SKM-1 treated with dmso at 0.1 percent for 144 hours (cell line): ENCODE results near the gene AJAP1.

Experiments
- DNase-seq: peaks from one replicate; lab custom pipeline; 2025; ENCODE audit not compliant: unreplicated experiment; lab: John Stamatoyannopoulos, UW

AJAP1 gene

GRCh38 chr1:4728319-4729089 lies 74.1 kb downstream of the AJAP1 start:
- DNase-seq = no peak

DNA sequence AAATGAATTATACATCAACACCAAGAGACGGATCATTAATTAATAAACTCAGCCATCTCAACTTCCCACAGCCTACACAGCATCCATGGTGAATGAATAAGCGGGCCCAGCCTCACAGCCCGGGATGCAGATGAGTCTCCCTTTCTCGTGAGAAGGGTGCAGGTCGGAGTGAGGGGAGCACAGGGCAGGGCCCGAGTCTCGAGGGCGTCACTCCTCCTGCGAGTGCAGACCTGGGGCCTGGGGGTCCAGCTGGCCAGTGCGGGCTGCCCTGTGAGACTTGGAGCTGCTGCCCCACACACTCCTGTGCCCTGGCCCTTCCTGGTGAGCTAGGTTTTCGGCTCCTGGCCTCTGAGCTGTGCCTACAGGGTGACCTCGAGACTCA lies 74.7 kb downstream of the AJAP1 start:
- DNase-seq = no peak

DNA sequence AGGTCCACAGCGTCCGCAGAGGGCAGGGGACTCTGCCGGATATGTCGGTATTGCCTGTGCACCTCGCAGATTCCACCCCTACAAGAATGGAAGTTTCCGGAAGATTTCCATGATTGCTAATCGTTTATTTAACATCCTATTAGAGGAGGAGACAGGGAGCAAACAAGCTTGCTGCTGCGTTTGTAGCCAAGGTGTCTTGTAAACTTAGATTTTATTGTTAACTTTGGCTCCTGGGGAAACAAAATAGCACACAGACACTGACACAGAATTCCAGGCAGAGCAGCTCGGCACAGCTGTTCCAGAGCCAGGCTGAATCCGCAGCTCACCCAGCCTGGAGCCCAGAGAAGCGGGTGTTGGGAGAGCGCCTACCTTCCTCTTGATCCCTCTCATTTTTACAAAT lies 75.7 kb downstream of the AJAP1 start:
- no peak for DNase-seq

DNA sequence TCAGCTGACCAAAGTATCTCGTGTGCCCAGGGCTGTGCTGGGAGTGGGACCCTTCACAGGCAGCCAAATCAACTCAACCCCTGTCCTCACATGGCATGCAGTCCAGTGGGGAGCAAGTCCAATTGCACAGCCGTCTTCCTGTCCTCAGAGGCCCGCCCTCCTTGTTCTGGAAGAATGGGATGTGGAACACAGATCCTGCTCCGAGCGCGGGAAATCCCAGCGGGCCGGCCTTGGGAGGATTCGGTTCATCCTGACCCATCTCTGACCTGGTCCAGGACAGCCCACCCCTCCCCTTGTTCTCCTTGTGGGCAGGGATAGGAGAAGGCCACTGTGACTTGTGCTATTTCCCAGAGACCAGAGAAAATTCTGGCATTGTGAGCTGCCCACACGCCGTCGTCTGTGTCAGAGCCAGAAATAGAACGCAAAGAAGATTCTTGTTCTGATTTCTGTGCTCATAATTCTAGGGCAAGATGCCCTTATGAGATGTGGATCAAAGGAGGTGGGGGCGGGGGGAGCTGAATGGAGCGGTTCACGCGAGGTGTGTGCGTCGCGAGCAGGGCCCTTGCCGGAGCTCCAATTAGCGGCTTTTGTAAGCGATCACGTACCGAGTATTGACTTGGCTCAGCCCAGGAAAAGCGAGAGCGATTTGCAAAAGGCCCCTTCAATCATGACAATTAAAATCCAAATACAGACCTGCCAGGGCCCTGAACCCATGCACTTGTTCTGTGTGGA lies 79.2 kb downstream of the AJAP1 start:
- DNase-seq = no peak

DNA sequence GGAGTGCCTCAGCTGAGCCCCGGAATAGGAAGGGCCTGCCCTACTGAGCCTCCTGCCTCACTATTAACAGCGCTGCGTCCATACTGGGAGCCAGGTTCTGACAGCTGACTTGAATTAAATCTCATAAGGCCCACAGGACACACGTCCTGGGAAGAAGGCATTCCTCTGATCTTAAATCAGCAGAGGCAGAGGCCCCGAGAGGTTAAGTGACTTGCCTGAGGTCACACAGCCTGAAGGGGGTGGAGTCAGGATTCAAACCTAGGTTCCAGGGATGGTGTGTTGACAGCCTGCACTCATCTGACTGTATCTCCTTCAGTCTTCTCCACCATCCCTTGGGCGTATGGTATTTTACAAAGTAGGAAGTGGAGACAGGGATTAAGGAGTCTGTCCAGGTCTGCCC lies 79.8 kb downstream of the AJAP1 start:
- no peak for DNase-seq

DNA sequence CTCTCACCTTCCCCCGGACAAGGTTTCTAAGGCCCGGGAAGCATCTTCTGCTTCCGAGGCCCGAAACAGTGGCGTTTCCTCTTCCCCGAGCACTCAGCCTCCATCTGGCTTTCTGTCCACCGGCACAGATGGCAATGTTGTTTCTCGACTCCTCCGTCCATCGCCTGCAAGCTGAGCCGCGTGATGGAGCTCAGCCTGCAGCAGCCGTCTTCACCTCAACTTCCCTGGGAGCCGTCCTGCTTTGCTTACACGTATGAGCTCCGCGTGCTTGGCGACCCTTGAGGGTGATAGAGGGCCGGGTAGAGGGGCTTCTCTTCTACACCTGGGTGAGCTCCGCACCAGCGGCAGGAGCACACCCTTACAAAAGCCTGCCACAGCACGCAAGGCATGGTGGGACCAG lies 80.4 kb downstream of the AJAP1 start:
- no peak for DNase-seq

GRCh38 chr1:4736254-4736653 lies 81.8 kb downstream of the AJAP1 start:
- DNase-seq = peak; percentile 13

- no peak for DNase-seq
Observed at GRCh38 chr1:4741876-4742423, 87.5 kb downstream of the AJAP1 start.

DNA sequence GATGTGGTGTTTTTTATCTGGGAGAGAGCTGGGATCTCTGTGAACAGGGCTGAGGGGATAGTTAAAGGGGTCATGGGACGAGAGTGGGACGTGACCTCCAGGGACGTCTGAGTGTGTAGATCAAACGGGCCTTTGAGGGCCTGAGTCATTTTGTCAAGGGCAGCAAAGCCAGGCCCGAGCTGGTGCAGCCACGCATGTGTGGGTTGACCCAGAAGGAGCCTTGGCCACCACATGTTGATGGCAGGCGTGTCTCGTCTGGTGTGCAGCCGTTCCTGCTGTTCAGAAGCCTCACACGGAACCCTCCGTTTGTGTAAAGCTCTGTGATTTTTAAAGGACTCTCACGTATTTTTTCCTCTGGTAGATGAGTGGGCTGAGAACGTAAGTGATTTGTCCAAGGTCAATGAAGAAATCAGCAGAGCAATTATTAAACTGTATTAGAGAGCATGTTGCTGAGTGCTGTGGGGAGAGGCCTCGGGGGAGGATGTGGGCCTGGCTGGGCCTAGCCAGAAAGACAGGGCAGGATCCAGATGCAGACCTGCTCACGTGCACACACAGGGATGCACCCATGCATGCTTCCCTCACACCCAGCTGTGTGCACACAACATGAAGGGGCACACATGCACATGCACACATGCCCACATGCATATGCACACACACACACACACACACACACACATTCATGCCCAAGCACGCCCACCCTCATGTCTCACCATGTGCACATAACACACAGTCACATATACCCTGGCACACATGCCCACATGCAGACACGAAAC lies 89.8 kb downstream of the AJAP1 start:
- no peak for DNase-seq

DNA sequence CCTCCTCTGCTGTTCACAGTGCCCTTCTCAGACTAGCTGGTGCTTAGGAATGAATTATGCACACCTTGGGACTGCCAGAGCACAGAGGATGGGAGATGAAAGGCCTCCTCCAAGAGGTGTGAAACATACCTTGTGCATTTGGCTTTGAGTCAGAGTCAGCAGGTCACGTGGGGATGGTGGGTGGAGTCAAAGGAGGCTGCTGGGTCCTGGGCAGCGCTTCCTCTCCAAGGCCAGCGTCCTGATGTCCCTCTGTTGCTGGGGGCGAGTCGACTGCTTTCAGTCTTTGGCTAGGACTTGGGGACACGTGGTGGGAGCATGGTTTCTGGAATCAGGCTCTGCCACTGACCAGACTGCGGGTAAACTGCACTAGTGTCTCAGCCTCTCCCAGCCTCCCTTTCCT lies 91.2 kb downstream of the AJAP1 start:
- no peak for DNase-seq

DNA sequence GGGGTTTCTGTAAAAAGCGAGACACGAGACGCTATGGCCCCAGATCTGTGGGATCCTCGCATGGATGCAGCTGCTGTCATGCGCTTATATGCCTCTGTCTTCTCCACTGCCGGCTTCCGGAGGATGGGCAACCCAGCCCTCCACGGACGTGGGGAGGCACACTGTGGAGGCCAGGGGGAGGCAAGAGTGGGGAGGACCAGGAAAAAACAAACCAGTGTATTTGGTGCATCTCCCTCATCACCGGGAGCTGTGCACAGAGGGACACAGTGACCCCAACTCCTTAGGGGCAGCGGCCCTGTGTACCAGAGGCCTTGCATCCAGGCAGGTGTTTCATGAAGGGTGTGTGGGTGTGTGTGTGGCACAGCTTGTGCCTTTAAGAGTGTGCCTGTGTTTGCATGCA lies 95.0 kb downstream of the AJAP1 start:
- no peak for DNase-seq

GRCh38 chr1:4750177-4750576 lies 95.8 kb downstream of the AJAP1 start:
- DNase-seq = no peak

- no peak for DNase-seq
Observed at GRCh38 chr1:4752059-4752458, 97.7 kb downstream of the AJAP1 start.

DNA sequence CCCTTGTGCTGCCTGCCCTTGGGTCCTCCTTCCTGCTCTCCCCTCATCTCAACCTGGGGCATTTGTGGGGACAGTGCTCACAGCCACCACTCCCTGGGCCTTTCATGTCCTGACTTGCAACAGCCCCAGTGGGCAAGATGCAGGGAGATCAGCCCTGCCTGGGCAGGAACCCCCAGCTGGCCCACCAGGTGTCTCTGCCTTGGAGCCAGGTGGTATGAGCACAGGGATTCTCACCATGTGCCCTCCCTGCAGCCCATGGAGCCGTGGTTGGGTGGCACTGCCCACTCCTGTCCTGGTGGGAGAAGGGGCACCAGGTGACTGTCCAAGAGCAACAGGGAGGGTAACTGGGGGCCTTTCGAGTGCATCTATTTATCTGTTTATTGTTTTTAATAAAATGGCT lies 100.4 kb downstream of the AJAP1 start:
- no peak for DNase-seq

- DNase-seq = no peak
Observed at GRCh38 chr1:4755301-4755845, 101.0 kb downstream of the AJAP1 start.

- no peak for DNase-seq
Observed at GRCh38 chr1:4755864-4756504, 101.6 kb downstream of the AJAP1 start.

GRCh38 chr1:4756851-4757580 lies 102.6 kb downstream of the AJAP1 start:
- no peak for DNase-seq

DNA sequence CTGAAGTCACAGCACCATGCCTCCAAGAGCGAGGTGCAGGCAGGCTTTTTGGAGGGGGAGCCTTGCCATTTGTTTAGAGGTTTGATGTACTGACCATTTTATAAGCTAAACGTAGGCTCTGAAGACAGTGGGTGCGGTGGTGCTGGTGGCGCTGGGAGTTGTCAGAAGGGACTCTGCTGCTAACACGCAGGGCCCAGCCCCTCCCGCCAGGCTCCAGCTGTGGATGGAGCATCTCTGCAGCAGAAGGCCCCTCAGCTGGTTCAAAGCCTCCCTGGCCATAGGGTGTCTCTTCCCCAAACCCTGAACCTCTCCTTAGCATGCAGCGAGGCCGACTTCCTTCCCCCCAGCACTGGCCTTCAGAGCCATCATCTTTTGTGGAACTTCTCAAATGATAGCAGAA lies 105.3 kb downstream of the AJAP1 start:
- DNase-seq = no peak

DNA sequence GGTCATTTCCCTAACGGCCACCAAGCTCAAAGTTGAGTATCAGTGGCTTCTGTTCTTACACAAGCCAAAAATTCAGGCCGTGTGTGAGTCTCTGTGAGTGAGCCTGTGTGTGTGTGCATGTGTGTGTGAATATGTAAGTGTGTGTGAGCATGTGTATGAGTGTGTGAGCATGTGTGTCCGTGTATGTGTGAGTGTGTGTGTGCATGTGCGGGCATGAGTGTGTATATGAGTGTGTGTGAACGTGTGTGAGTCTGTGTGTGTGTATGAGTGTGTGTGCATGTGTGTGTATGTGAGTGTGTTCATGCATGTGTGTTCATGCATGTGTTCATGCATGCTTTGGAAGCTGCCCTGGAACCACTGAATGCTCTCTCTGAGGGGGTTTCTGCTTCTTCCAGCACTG lies 105.7 kb downstream of the AJAP1 start:
- no peak for DNase-seq

- no peak for DNase-seq
Observed at GRCh38 chr1:4761324-4761723, 106.9 kb downstream of the AJAP1 start.
